Measurements from ENCODE around the gene KCNMA1.

DNA sequence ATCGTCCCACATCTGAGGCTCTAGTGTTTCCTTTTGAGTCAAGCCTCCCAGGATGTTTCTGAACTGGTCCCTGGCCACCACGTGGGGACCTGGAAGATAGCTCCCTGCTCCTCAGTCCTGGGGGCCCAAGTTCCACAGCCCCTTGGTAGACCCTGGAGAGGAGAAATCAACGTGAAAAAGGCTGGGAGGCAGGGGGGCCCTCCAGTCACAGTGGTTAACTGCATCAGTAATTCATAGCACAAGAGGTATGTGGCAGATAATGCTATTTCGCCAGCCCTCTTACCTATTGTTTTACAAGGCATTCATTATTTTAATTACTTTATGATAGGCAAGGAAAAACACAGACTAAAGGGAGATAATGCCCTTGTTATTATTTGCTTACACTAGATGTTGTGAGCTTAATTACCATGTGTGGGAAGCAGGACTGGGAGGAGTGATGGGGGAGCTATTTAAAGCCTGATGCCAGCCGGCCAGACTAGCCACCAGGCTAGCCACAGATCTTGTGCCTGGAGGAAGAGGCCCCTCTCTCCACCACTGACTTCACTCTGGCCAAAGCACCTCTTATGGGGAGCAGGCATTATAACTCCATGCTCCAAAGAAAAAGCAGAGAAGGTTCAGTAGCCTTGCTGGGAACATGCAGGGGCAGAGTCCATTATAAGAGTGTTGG is 230.7 kb downstream of the KCNMA1 start:
- TF ChIP-seq GATA3 (IDR thresholded peaks at IDR 0.05; ENCODE audit: low read depth, low read length) = no peak
- no peak for TF ChIP-seq GATA2 (IDR thresholded peaks at IDR 0.05; ENCODE audit: low read depth, low read length)

Data from SH-SY5Y (cell line).